GM18519 (cell line): ENCODE results near the gene CACTIN.
"Not testable (repeated sequence)": the region's sequence is repeated elsewhere in the genome, so short reads cannot be mapped to it uniquely, and the experiment has no call there.

Experiments
- ATAC-seq: cut with Tn5 transposase; IDR thresholded peaks from one replicate; pipeline ENCODE4 v1.9.1; 2021; ENCODE audit warnings: mild to moderate bottlenecking, moderate library complexity; ENCODE audit not compliant: unreplicated experiment, low FRiP score

CACTIN gene

DNA sequence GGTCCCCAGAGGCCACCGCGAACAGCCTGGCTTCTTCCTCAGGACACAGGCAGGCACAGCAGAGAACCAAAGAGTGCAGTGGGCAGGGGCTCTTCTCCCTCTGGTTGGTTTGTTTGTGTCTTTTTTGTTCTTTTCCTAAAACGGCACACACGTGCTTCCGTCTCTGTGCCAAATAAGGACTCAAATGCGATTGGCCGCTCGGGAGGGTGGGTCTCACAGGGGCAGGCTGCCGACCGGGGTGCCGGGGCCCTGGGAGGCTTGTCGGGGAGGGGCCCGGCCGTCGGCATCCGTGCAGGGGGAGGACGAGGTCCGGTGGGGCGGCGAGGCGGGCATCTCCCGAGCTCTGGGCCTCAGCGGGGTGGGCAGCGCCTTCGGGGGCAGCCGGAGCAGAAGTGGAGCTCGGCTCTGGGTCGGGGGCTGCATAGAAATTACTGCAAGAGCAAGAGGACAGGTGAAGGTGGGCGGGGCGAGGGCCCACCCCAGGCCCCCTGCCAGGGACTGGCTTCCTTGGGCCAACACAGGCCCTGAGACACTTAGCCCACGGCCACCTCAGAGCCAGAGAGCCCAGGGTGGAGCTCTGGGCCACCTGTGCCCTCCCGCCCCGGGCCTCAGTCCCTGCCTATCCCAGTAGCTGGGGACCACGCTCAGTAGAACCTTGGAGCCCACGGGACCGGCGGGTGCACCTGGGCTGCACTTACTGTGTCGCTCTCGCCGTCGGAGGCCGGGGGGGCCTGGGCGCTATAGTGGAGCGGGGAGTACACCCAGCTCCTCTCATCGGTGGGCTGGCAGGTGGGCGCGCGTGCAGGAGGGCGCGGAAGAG, 6.4 kb upstream of the CACTIN start:
- ATAC-seq = no peak

DNA sequence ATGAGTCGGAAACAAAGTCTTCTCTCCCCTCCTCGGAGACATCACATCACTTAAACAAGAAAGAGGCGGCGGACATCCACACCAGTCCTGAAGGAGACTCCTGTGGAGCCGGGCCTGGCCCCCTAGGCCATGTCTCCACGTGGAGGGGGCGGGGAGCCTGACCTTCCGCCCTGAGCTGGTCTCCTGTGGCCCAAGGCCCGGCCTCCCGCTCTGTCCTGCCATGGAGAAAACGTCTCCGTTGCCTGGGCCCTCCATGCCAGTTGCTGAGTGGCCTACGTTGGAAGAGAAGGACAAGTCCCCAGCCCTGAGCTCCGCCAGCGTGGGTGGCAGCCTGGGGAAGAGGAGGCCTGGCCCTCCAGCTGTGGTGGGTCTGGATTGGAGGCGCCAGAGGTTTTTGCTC, 5.5 kb upstream of the CACTIN start:
- ATAC-seq = no peak

GRCh38 chr19:3631053-3631861, 4.7 kb upstream of the CACTIN start:
- no peak for ATAC-seq

DNA sequence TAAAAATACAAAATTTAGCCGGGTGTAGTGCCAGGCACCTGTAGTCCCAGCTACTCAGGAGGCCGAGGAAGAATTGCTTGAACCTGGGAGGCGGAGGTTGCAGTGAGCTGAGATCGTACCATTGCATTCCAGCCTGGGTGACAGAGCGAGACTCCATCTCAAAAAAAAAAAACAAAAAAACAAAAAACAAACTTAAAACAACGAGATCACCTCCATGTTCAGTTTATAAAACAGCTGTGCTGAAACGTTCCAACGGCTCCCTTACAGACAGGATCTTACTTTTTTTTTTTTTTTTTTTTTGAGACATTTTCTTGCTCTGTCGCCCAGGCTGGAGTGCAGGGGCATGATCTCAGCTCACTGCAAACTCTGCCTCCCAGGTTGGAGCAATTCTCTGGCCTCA, 2.2 kb upstream of the CACTIN start:
- not testable (repeated sequence) for ATAC-seq

- ATAC-seq = no peak
Measured at GRCh38 chr19:3627351-3627723, 747 bp upstream of the CACTIN start.

DNA sequence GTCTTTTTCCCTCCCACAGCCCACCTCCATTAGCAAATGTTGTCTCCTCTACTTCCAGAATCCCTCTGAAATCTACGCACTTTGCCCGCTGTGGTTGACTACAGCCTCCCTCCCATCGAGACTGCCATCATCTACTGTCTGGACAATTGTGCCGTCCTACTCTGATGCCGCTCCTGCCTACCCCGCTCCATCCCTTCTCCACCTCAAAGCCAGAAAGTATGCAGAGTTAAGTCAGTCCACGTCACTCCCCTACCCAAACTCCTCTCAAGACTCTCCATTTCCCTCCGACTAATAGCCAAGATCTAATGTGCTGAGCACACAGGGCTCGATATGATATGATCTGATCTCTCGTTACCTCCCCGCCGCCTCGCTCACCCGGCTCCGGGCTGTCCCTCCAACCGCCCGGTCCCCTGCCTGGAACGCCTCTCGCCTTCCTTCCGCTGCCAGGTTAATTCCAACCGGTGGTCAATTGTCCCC, 556 bp downstream of the CACTIN start:
- ATAC-seq = no peak

GRCh38 chr19:3623716-3624115, 2.9 kb downstream of the CACTIN start:
- ATAC-seq = no peak

GRCh38 chr19:3622224-3622623, 4.4 kb downstream of the CACTIN start:
- ATAC-seq = no peak

DNA sequence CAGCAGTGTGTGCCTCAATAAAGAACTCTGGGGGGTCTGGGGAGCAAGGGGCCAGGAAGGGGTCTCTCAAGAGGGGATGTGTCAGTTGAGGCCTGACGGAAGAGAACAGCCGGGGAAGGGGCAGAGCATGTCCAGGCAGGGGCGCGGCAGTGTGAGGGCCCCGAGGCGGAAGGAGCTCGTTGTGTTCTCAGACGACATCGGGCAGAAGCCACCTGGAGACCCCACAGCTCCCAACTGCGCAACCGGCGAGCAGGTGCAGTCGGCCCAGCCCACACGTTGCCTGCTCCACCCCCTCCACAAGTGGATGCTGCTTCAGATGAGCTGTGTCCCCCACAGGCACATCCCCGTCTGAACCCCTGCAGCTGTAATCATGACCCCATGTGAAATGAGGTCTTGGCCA, 4.9 kb downstream of the CACTIN start:
- no peak for ATAC-seq

- no peak for ATAC-seq
Measured at GRCh38 chr19:3620817-3621547, 5.6 kb downstream of the CACTIN start.

- no peak for ATAC-seq
Measured at GRCh38 chr19:3620145-3620816, 6.3 kb downstream of the CACTIN start.

- no peak for ATAC-seq
Measured at GRCh38 chr19:3619631-3620012, 7.0 kb downstream of the CACTIN start.

DNA sequence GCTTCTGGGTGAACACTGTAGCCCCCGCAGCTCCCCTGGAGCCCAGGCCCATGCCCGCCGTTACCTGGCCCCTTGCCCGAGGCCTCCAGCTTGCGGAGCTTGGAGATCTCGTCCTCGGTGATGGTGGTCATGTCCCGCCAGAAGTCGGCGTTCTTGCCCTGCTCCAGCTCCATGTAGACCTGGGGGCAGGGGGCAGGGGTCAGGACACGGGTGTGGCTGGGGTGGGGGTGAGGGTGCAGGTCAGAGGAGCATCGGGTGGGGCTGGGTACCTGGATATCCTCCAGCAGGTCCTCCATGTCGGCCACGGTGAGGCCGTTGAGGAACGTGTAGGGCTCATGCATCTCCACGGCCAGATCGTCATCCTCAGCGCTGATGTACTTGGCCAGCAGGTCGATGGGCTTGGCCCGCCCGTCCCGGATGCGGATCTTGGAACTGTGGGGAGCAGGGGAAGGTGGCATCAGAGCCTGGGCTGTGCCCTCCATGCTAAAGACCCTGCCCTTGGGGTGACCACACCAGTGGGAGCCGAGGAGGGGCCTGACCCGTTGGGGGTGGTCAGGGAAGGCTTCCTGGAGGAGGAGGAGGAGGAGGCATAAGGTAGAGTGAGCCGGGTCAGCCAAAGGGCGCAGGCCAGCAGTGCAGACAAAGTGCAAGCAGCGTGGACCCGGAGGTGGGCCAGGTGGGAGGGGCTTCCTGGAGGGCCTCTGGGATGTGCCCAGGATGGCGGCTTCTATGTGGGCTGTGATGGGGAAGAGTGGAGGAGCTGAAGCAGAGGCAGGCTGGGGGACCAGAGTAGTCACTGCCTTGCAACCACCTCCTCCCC, 7.6 kb downstream of the CACTIN start:
- ATAC-seq = no peak

DNA sequence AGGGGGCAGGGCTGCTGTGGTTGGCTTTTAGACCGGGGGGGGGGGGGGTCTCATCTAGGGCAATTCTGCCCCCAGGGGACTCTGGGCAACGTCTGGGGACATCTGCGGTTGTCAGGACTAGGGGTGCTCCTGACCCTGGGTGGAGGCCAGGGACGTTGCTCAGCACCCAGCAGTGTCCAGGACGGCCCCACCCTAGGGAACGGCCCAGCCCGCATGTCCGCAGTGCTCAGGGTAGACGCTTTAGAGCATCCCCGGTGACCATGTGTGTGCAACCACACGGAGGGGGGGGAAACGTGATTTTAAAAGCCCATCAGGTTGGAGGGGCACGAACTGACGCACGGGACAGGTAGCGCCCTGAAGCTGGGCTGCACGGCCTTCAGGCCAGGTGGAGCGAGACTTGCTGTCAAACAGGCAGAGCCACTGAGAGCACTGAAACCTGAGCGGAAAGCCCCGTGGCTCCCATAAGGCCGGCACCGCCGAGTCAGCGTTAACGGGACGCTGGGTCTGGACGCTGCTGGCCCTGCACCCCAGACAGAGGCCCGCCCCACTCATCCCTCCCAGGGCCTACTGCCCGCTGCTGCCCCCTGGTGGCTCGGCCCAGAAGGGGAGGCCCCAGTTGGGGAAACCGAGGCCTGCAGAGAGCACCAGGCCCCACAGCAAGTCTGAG, 8.3 kb downstream of the CACTIN start:
- ATAC-seq = no peak

DNA sequence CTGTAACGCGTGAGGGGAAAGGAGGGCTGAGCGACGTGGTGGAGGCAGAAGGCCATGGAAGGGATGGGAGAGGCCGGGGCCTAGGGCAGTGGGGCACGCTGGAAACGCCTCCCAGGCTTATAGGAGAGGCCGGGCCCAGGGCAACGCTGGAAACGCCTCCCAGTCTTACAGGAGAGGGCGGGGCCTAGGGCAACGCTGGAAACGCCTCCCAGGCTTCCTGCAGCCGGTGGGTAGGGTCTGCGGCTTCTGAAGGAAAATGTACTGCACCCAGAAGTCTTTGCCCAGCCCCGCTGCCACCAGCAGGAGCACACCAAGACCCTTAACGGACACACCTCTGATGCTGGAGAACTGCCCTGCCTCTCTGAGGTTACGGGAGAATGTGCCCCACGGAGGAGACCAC, 9.1 kb downstream of the CACTIN start:
- no peak for ATAC-seq

DNA sequence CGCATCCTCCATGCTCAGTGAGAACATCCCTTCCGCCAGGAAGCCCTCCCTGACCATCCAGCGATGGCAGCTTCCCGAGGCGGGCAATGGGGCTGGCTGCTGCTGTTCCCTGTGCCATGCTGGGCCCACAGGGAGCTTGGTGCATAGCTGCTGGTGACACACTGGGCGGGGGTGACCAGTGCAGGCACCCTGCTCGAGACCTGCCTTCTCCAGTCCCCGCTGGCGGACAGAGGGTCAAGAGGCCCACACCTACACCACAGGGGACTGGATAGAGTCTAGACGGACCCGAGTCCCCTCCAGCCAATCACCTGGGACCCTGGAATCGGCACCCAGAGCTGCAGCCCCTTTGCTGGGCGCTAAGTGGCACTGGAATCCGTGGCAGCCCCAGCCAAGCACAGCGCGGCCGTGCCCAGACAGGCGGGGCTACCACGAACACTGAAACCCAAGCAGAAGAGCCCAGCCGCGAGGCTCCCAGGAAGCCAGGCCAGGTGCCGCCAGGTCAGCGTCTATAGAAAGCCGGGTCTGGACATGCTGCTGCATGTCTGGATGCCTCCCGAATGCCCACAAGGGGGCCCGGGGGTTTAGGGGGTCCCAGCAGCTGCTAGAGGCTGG, 11.0 kb downstream of the CACTIN start:
- no peak for ATAC-seq

DNA sequence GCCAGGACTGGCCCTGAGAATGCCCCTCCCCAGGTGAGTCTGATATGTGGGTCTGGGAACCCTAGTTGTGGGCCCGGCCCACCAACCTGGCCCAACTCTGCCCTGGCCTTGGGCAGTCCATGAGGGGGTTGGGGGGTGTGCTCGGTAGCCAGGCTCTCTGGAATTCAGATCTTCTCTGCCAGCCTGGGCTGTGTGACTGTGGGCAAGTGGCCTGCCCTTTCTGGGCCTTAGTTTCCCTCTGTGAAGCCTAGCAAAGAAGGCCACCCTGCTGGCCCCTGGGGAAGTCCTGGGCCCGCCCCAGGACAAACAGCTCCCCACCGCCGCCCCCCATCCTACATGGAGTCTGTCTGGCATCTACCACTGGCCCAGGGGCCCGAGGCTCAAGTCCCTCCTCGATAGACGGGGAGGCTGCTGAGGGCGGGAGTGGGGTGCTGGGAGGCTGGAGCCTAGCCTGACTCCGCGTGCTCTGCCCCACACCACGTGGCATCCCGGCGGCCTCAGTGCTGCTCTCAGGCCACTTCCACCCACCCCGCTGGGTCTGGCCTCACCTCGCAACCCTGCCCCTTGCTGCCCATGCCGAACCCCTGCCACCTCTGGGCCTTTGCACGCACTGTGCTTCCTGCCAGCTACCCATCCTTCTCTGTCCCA, 11.6 kb downstream of the CACTIN start:
- no peak for ATAC-seq
